GM18511 (cell line): Measurements from ENCODE around the gene PITRM1.
"Not testable (repeated sequence)": the region's sequence is repeated elsewhere in the genome, so short reads cannot be mapped to it uniquely, and the experiment has no call there.

Experiments
- ATAC-seq: cut with Tn5 transposase; IDR thresholded peaks from one replicate; pipeline ENCODE4 v1.9.1; 2021; ENCODE audit warnings: mild to moderate bottlenecking, moderate library complexity; ENCODE audit not compliant: unreplicated experiment

Gene PITRM1

DNA sequence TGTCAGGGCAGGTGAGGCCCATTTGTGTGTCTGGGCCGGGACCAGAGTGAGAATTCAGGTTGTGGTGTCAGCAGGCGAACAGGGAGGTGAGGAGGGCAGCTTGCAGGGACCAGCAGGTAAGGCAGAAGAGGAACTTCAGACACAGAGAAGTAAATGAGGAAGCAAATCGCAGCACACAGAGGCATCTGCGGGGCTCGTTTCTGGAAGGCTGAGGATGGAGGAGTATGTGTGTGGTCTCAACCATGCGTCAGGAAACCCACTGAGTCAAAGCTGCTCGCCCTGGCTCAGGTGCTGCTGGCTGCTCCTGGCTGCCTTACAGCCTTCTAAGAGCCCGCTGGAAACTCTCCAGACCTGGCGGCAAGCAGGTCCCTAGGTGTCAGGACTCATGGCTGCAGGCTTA lies 26.9 kb upstream of the PITRM1 start:
- no peak for ATAC-seq

DNA sequence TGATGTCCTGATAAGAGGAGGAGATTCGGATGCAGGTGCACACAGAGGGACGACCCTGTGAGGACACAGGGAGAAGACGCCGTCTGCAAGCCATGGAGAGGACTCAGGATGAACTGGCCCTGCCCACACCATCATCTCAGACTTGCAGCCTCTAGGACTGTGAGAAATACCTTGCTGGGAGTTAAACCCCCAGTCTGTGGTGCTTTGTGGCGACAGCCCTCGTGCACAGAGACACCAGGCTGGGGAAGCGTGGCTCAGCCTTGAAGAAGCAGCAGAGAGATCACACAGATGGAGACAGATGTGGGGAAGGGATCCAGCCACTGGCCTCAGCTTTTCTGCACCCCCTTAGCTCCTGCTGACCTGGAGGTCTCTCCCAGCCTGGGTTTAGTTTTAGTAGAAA lies 26.3 kb upstream of the PITRM1 start:
- no peak for ATAC-seq

DNA sequence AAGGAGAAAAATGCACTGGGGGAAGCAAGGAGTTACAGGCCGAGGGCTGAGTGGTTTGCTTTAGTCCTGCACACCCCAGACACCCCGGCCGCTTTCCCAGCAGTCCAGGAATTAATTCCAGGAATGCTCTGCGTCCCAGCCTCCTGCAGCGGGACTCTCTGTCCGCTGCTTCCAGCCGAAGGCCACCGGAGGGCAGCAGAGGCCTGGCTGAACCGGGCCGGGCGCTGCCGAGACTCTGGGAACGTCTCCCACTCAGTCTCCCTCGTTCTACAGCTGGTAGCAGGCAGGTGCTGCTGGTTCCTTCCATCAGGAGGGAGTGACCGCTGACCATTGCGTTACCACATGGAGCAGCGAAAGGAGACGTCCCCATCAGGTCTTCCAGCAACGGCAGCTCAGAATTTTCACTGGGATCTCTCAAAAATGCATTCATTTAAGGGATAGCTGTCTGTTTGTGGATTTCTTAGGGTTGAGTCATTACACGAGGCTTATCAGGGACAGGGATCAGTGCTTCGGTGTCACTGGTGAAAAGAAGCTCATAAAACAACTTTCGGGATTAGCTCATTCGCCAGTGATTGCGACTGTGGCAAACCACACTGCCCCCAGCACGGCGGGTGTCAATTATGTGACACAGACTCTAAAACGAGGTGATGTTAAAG lies 24.9 kb upstream of the PITRM1 start:
- ATAC-seq: peak; percentile 80

DNA sequence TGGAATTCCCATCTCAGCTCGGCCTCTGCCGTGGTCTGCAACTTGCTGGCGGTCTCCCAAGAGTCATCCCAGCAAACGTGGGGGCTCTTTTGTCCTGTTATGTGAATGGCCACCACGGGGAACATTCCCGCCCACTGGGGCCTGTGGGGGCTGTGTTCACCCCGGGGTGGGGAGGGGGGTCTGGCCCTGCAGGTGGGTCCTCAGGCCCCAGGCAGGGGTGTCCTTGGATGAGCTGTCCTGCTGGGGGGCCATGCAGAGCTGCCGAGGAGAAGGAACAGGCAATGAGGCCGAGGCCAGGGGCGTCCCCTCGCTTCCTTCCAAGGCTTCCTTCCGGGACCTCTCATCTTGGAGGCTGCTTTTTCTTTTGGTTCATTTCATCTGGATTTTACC lies 24.4 kb upstream of the PITRM1 start:
- ATAC-seq: no peak

DNA sequence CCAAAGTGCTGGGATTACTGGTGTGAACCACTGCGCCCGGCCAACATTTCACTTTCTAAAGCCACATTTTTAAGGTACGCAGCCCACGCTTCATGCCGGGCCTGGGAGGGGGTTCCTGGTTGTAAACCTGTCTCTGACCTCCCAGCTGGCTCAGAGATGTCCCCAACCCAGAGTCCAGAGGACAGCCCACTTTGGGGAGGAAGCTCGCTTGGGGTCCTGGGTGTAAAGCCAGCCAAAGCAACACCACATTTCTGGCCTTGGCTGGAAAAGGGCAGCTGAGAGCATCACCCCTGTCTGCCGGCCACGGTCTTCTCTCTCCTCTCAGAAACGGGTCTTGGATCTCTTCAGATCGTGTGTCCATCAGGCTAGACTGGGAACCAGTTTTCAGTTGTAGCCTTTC lies 23.9 kb upstream of the PITRM1 start:
- ATAC-seq: no peak

DNA sequence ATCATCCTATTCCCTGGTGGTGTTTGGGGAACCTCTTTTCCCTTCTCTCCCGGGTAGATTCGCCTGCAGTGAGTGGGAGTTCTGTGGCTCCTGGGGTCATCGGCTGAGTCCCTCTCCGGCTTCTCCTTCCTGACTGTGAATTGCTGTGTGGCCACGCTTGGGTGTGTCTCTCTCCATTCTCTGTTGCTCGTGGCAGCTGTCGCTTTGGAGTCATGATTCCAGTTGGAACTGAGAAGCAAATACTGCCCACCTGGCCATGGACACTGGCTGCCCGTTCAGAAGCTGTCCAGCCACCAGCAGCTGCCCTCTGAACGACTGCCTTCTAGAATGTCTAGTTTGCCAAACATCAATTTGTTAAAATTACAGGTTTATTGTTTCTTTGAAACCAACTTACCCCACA lies 23.1 kb upstream of the PITRM1 start:
- ATAC-seq: no peak

DNA sequence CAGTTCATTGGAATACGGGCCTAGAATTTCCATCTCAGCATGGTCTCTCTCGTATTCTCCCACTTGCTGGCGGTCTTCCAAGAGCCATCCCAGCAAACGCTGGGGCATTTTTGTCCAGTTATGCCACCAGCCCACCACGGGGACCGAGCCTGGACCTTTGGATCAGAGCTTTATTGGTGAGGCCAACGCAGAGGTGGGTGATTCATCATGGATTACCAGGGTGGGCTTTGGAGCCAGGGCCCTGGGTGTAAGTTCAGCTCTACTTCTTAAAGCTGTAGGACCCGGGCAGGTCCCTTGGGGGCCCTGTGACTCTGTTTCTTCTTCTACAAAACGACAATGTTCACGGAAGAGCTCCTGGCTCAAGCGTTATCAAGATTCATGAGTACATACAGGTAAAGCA lies 22.7 kb upstream of the PITRM1 start:
- no peak for ATAC-seq

DNA sequence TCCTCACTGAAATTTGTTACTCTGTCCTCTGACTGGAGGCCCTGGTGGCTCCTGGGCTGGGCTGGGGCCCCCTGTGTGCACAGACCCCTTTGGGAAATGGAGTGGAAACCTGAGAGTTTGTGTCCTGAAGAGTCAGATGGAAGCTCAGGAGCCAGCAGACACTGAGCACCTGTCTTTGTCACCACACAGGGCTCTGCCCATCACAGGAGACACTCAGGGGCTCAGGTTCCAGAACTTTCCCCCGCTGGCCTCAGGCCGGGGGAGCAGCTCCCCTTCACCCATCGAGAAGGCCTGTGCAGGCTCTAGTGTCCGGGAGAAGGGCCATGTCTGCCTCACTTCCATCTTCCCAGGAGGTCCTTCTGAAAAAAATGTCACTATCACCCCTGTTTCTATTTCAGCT lies 22.3 kb upstream of the PITRM1 start:
- ATAC-seq: no peak

DNA sequence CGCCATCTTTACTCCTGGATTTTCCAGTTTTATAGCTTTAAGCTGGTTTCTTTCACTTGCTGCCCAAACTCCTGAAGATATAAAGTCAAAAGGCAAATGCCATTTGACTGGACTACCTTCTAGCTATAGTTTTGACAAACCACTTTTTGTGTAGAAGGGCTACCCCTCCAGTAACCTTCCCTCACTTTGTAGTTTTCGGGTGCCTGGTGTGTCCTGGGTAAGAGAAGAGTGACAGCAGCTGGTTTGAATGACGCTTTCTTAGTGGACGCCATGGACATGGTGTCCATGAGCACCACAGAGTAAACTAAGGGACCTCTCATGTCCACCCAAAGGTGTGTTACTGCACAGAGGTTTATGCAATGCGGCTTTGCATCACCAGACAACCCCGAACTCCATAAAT lies 21.2 kb upstream of the PITRM1 start:
- ATAC-seq: no peak

DNA sequence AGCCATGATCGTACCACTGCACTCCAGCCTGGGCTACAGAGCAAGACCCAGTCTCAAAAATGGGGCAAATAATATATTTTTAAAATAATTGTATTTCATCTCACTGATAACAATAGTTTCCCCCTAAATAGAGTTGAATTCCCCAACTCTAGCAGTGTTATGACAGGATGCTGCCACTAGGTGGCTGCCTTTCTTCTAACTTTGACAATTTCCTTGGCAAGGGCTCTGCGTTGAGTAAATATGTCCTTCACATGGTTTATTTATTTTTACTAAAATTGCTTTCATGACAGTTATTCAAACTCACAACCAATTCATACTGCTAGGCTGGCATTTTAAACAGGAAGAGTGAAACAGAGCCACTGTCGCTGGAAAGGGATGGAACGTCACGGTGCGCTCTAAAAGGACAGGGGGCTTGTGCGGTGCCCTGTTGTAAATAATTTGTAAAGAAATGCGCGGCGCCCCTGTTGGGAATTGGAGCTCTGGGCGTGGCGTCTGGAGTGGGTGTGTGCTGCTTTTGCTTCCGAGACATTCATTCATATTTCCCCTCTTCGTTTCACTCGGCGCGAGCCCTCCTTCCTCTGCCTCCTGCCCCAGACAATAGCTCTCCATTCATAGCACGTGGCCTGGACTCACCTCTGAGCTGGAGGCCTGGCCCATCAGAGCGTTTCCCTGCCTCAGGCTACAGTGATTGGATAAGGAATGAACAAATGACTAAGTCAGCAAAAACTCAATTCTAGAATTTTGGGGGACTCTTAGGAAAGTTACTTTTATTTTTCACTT lies 20.5 kb upstream of the PITRM1 start:
- ATAC-seq: no peak

DNA sequence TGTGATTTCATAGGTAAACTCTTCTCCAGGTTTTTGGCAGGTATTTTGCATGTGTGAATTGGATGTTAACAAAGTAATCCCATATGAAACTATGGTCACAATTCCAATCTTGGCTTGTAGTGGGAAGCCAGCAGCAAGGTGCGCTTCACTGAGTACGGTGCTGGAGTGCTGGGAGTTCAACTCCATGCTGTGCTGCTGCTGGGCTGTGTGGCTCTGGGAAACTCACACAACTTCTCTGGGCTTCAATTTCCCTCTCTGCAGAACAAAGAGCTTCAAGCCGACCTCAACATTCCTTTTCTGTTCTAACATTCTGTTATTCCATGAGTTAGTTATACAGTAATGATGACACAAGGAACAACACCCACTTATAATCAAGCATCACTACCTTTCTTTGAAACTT lies 18.2 kb upstream of the PITRM1 start:
- no peak for ATAC-seq

DNA sequence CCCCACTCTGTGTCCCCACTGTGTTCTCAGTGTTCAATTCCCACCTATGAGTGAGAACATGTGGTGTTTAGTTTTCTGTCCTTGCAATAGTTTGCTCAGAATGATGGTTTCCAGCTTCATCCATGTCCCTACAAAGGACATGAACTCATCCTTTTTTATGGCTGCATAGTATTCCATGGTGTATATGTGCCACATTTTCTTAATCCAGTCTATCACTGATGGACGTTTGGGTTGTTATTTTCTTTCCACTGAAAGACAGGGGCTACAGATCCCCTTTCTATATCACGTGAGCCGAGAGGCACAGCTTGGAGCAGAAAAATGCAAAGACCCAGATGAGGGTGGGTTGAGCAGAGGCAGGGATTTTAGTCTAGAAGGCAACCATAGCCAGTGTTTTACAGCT lies 14.6 kb upstream of the PITRM1 start:
- ATAC-seq: not testable (repeated sequence)

DNA sequence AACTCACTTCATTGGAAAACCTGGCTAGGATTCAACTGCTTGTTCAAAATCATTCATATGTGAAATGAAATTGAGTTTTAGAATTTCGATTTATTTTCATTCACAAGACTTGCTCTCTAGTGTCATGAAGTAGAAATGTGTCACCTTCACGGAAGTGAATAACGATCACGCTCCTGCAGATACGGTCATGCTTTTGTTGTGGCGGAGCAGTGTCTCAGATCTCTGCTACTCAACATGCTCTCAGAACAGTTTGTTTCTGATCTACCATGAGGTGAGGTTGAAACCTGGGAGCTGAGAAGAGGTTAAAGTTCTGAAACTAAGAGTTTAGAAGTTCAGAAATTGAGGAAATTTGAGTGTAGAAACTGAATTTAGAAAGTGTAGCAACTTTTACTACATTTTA lies 13.8 kb upstream of the PITRM1 start:
- no peak for ATAC-seq

DNA sequence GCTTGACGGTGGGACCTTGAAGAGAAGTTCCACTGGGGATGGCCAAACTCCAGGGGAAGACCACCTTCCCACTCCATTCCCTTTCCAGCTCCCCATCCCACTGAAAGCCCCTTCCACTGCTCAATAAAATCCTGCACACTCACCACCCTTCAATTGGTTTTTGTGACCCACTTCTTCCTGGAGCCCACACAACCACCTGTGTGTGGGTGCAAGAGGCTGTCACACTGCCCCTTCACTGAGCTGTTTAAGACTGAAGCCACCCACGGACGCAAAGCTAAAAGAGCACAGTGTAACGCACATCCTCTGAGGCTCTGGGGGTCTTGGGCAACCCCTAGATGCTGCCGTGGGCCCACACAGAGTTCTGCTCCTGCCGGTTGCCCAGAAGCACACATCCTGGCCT lies 12.8 kb upstream of the PITRM1 start:
- no peak for ATAC-seq

DNA sequence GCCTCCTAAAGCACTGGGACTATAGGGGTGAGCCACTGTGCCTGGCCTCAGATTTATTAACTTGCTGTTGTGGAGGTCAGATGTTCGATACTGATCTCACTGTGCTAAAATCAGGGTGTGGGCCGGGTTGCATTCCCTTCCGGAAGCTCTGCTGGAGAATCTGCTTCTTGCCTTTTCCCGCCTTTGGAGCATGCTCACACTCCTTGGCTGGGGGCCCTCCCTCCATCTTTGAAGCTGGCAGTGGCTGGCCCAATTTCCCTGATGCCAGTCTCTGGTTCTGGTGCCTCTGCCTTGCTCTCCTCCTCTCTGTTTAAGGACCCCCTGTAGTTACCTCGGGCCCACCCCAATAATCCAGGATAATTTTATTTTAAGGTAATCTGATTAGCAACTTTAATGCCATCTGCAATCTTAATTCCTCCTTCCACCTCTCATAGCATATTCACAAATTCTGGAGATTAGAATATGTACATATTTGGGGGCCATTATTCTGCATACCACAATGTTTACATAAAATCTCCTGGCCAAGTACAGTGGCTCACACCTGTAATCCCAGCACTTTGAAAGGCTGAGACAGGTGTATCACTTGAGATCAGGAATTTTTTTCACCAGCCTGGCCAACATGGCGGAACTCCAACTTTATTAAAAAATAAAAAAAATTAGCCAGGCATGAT lies 7.9 kb upstream of the PITRM1 start:
- no peak for ATAC-seq

DNA sequence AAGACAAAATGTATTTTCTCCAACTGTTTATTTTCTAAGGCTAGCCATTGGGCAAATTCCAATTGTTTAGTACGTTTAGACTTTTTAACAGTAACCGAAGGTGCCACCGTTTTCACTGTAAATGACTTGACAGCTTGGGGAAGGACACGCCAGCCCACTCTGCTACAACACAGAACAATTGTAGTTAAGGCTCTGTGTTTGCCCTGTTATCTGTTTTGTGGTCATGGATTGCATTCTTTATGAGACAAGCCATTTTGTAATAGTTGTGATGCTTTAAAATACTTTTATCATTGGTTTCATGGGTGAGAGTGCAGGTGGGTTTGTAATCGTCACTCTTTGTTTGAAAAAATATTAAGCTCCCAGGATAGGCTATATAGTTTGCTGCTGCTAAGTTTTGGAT lies 6.6 kb upstream of the PITRM1 start:
- ATAC-seq: no peak

DNA sequence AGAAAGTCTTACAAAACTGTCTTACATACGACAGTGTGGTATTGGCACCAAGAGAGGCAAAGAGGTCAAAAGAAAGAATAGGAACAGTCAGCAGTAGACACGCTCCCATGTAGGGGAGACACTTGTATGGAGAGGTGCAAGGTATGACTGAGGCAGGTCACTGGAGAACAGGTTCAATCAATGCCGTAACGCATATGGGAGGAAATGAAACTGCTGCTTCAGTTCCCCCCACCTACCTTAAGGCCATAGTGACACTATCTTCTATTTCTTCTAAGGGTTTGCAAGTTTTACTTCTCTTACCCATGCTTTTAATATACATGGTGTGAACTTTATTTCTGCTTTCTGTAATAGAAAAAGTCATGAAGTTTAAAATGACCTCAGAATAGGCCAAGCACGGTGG lies 5.5 kb upstream of the PITRM1 start:
- ATAC-seq: peak; percentile 43

DNA sequence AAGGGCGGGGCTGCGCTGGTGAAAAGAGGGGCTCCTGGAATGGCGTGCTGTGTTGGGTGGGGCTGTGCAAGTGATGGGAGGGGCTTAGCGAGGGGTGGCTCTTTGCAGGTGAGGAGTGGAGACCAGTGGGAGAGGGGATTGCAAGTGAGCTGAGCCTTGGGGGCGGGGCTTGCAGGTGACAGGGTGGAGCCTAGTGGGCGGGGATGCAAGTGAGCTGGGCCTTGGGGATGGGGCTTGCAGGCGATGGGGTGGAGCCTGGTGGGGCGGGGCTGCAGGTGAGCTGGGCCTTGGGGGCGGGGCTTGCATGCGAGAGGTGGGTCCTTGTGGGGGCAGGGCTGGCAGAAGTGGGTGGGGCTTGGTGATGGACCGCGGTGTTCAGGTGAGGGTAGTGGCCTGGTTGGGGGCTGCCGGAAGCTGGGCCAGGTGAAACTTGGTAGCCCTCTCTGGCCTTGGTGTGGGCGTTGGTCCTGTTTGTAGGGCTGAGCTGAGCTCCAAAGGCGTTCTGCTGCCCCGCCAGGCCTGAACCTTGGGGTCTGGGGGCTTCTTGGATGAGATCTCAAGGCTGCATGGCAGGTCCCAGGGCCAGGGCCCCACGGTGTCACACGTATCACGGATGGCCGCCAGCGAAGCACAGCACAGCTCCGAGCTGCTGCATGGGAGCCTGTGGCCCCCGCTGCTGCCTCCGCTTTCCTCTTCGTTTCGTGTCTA lies 743 bp upstream of the PITRM1 start:
- peak; percentile 40 for ATAC-seq

DNA sequence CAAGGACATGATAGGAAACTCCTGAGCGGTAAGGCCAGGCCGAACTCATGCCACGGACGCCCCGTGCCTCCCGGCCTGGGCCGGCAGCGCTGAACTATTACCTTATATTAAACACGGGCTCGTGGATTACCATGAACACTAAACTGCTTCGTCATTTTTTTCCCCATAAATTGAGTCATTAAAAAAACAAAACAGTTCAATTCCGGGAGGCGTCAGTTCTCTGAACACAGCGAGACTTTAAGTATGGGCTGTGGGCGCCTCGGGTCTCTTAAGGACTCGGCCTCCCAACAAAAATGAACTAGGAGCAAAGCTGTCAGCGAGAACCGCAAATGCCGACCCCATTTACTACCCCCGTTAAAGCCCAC lies 519 bp downstream of the PITRM1 start:
- no peak for ATAC-seq

DNA sequence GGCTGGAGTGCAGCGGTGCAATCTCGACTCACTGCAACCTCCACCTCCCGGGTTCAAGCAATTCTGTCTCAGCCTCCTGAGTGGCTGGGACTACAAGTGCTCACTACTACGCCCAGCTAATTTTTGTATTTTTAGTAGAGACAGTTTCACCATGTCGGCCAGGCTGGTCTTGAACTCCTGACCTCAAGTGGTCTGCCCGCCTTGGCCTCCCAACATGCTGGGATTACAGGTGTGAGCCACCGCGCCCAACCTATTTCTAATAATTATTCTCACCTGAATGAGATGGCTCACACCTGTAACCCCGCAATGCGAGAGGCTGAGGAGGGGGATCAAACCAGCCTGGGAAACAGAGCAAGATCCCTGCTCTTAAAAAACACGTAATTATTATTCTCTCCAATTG lies 1.1 kb downstream of the PITRM1 start:
- not testable (repeated sequence) for ATAC-seq

DNA sequence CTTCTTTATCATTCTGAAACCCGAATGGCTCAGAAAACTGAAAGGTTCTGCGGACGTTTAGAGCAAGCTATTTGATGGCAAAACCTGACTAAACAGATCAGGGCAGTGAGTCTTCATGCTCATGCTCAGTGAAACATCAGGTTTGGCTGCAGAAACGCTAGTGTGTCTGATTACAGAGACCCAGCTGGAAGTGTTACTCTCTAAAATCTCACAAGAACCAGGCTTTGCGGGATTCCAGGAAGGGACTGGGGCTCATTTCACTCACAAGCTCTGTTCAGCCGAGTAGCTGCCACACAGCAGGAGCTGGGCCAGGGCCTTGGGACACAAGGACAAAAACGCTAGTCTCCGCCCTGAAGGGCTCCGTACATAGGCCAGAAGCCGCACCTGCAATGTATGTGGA lies 2.9 kb downstream of the PITRM1 start:
- ATAC-seq: no peak

DNA sequence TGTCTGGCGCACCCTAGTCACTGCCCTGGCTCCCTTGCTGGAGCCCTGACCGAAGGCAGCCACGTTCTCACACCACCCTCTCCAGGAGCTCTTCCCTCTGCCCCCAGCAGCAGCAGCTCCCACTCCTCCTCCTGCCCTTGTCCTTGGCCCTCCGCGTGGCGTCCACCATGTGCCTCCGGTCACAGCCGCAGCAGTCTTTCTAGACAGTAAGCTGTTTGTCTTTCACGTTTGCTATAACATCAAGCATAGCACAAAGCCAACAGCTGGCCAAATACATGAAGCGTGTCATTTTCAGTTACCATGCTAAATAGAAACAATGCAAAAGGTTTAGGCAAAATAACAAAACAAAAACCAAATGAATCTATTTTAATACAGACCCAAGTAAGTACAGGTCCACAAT lies 3.3 kb downstream of the PITRM1 start:
- no peak for ATAC-seq
